Measurements from ENCODE around the gene PPM1M. TPM values are rescaled to one million over a fixed set of nuclear protein-coding genes. Genes with fewer than 3 reads are reported as not detected.

Gene PPM1M
- polyA plus RNA-seq (2013, experiment 1 of 2) = 8.4 TPM
- polyA plus RNA-seq (2013, experiment 2 of 2) = 7.7 TPM

- no peak within 1 kb of the TSS for H3K27ac ChIP-seq (ENCODE audit: low read depth, low read length, severe bottlenecking)
- peak within 1 kb of the TSS; percentile 35 for H3K4me3 ChIP-seq (ENCODE audit: extremely low read depth, insufficient read depth, low read length, poor library complexity, severe bottlenecking)
- peaks cover 24% of the 10 kb centered on the region for H3K36me3 ChIP-seq (ENCODE audit: control insufficient read depth, insufficient read depth, low read length)
- peaks cover 10% of the 10 kb centered on the region for H3K9me3 ChIP-seq (ENCODE audit: control insufficient read depth, low read length)
- peaks cover 6% of the 10 kb centered on the region for H3K4me1 ChIP-seq (ENCODE audit: control insufficient read depth, insufficient read depth, low read length, poor library complexity, severe bottlenecking)
- WGBS, 2 experiments (ENCODE audit: insufficient coverage in 2 of 2) = 5 to 9% methylated on average over 54 to 84 of the region's 98 CpGs
These were observed at the start of gene PPM1M for GRCh38 chr3:52245322-52246263. PPM1M (plus strand) TSS chr3:52245759; CDS start chr3:52245825, 66 bp downstream.

GRCh38 chr3:52195823-52196331, 49.7 kb upstream of the PPM1M start:
- 88 to 89% methylated on average over 10 of the region's 10 CpGs for WGBS, 2 experiments (ENCODE audit: insufficient coverage in 2 of 2)
- Histone ChIP-seq H3K27ac (ENCODE audit: low read depth, low read length, severe bottlenecking) (no peak overlapping the region), H3K36me3 (ENCODE audit: control insufficient read depth, insufficient read depth, low read length) (peaks cover 19% of the 10 kb centered on the region), H3K4me1 (ENCODE audit: control insufficient read depth, insufficient read depth, low read length, poor library complexity, severe bottlenecking) (peaks cover 13% of the 10 kb centered on the region), H3K4me3 (ENCODE audit: extremely low read depth, insufficient read depth, low read length, poor library complexity, severe bottlenecking) (no peak overlapping the region), H3K9me3 (ENCODE audit: control insufficient read depth, low read length) (no peaks in the 10 kb centered on the region)

DNA sequence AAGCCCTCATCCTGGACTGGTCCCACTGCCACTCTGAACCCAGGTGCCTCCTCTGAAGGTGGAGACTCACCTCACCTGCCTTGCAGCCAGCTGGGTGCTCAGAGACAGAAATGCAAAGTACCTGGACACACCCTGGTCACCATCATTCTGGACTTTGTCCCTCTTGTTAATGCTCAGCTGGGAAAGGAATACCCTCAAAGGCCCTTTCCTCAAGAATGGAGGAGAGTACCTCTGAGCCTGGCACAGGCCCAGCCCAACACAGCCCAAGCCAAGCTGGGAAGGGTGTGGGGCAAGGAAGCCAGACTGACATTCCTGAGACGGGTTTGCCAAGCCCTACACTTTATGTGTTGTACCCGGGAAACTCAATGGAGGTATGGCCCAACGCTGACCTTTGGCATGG, 48.6 kb upstream of the PPM1M start:
- Histone ChIP-seq H3K4me1 (ENCODE audit: control insufficient read depth, insufficient read depth, low read length, poor library complexity, severe bottlenecking) (peaks cover 15% of the 10 kb centered on the region), H3K27ac (ENCODE audit: low read depth, low read length, severe bottlenecking) (no peak overlapping the region), H3K4me3 (ENCODE audit: extremely low read depth, insufficient read depth, low read length, poor library complexity, severe bottlenecking) (no peak overlapping the region), H3K36me3 (ENCODE audit: control insufficient read depth, insufficient read depth, low read length) (peaks cover 30% of the 10 kb centered on the region), H3K9me3 (ENCODE audit: control insufficient read depth, low read length) (no peaks in the 10 kb centered on the region)
- 83 to 97% methylated on average over 1 to 3 of the region's 3 CpGs for WGBS, 2 experiments (ENCODE audit: insufficient coverage in 2 of 2)

GRCh38 chr3:52197499-52197841, 48.1 kb upstream of the PPM1M start:
- H3K9me3 ChIP-seq (ENCODE audit: control insufficient read depth, low read length) = no peaks in the 10 kb centered on the region
- H3K27ac ChIP-seq (ENCODE audit: low read depth, low read length, severe bottlenecking) = no peak overlapping the region
- peaks cover 34% of the 10 kb centered on the region for H3K36me3 ChIP-seq (ENCODE audit: control insufficient read depth, insufficient read depth, low read length)
- 74 to 76% methylated on average over 7 of the region's 10 CpGs for WGBS, 2 experiments (ENCODE audit: insufficient coverage in 2 of 2)
- H3K4me3 ChIP-seq (ENCODE audit: extremely low read depth, insufficient read depth, low read length, poor library complexity, severe bottlenecking) = peak overlapping the region; percentile 70
- H3K4me1 ChIP-seq (ENCODE audit: control insufficient read depth, insufficient read depth, low read length, poor library complexity, severe bottlenecking) = peaks cover 15% of the 10 kb centered on the region

DNA sequence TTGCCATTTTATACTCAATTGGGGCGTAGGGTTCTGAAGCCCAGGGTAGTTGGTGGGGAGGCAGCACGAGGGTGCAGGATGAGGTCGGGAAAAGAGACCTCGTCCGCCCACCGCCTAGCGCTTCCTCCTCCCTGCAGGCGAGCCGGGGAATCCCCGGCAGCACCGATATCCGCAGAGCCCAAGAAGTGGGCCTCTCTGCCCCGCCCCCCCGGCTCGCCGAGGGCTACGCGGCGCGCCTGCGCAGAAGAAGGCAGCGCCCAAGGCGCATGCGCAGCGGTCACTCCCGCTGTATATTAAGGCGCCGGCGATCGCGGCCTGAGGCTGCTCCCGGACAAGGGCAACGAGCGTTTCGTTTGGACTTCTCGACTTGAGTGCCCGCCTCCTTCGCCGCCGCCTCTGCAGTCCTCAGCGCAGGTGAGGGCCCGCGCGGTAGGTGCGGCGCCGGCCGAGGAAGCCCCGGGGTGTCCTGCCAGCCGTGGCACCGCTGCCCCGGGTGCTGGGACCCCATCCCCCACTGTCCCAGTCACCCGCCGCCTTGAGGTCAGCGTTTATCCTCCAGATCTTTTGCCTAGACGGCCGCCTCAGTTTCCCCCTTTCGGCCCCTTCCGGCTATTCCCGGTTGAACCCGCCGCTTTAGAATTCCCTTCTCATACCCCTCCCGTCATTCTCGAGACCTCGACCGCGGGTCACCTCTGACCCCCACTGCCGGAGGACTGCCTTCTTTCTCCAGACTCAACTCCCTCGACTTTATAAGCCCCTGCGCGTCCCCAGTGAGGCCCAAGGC, 47.5 kb upstream of the PPM1M start, which contains the start of gene ALAS1:
ALAS1 (plus strand) TSS at position 319 of the 784 bp plus-strand sequence. CDS start 1,082 bp downstream, outside the sequence.
- Histone ChIP-seq H3K9me3 (ENCODE audit: control insufficient read depth, low read length) (no peaks in the 10 kb centered on the region), H3K4me1 (ENCODE audit: control insufficient read depth, insufficient read depth, low read length, poor library complexity, severe bottlenecking) (peaks cover 15% of the 10 kb centered on the region), H3K27ac (ENCODE audit: low read depth, low read length, severe bottlenecking) (no peak within 1 kb of the TSS), H3K4me3 (ENCODE audit: extremely low read depth, insufficient read depth, low read length, poor library complexity, severe bottlenecking) (peak within 1 kb of the TSS; percentile 70), H3K36me3 (ENCODE audit: control insufficient read depth, insufficient read depth, low read length) (peaks cover 40% of the 10 kb centered on the region)
- WGBS, 2 experiments (ENCODE audit: insufficient coverage in 2 of 2) = 1% methylated on average over 58 to 62 of the region's 71 CpGs

GRCh38 chr3:52198643-52199608, 46.6 kb upstream of the PPM1M start:
- Histone ChIP-seq H3K4me1 (ENCODE audit: control insufficient read depth, insufficient read depth, low read length, poor library complexity, severe bottlenecking) (peaks cover 15% of the 10 kb centered on the region), H3K4me3 (ENCODE audit: extremely low read depth, insufficient read depth, low read length, poor library complexity, severe bottlenecking) (peak overlapping the region; percentile 70), H3K9me3 (ENCODE audit: control insufficient read depth, low read length) (no peaks in the 10 kb centered on the region), H3K27ac (ENCODE audit: low read depth, low read length, severe bottlenecking) (no peak overlapping the region), H3K36me3 (ENCODE audit: control insufficient read depth, insufficient read depth, low read length) (peaks cover 49% of the 10 kb centered on the region)
- WGBS, 2 experiments (ENCODE audit: insufficient coverage in 2 of 2) = 63% methylated on average over 9 to 11 of the region's 14 CpGs

- Histone ChIP-seq H3K4me3 (ENCODE audit: extremely low read depth, insufficient read depth, low read length, poor library complexity, severe bottlenecking) (no peak overlapping the region), H3K36me3 (ENCODE audit: control insufficient read depth, insufficient read depth, low read length) (peaks cover 71% of the 10 kb centered on the region), H3K4me1 (ENCODE audit: control insufficient read depth, insufficient read depth, low read length, poor library complexity, severe bottlenecking) (peaks cover 15% of the 10 kb centered on the region), H3K27ac (ENCODE audit: low read depth, low read length, severe bottlenecking) (no peak overlapping the region), H3K9me3 (ENCODE audit: control insufficient read depth, low read length) (no peaks in the 10 kb centered on the region)
- 100% methylated on average over 1 to 2 of the region's 5 CpGs for WGBS, 2 experiments (ENCODE audit: insufficient coverage in 2 of 2)
These were observed 44.4 kb upstream of the PPM1M start for GRCh38 chr3:52200981-52201679.

GRCh38 chr3:52202384-52203077, 43.0 kb upstream of the PPM1M start:
- 100% methylated on average over 2 of the region's 4 CpGs for WGBS, 2 experiments (ENCODE audit: insufficient coverage in 2 of 2)
- peaks cover 82% of the 10 kb centered on the region for H3K36me3 ChIP-seq (ENCODE audit: control insufficient read depth, insufficient read depth, low read length)

DNA sequence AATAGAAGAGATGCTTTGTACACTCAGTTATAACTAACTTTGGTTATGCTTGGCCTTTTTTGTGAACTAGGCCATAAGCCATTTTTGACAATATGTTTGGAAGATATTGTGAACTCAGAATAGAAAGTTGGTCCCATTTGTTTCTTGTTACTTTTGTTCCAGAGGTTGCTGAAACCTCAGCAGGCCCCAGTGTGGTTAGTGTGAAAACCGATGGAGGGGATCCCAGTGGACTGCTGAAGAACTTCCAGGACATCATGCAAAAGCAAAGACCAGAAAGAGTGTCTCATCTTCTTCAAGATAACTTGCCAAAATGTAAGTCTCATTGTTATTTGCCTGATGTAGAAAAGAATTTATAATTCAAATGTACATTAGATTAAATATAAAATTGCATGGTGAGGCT, 41.9 kb upstream of the PPM1M start:
- peaks cover 15% of the 10 kb centered on the region for H3K4me1 ChIP-seq (ENCODE audit: control insufficient read depth, insufficient read depth, low read length, poor library complexity, severe bottlenecking)

More at GRCh38 chr3:52202384-52203077, 43.0 kb upstream of the PPM1M start:
- no peak overlapping the region for H3K4me3 ChIP-seq (ENCODE audit: extremely low read depth, insufficient read depth, low read length, poor library complexity, severe bottlenecking)
- no peaks in the 10 kb centered on the region for H3K9me3 ChIP-seq (ENCODE audit: control insufficient read depth, low read length)
- H3K4me1 ChIP-seq (ENCODE audit: control insufficient read depth, insufficient read depth, low read length, poor library complexity, severe bottlenecking) = peaks cover 15% of the 10 kb centered on the region
- no peak overlapping the region for H3K27ac ChIP-seq (ENCODE audit: low read depth, low read length, severe bottlenecking)

More for the DNA sequence above, 41.9 kb upstream of the PPM1M start:
- H3K9me3 ChIP-seq (ENCODE audit: control insufficient read depth, low read length) = no peaks in the 10 kb centered on the region
- peaks cover 94% of the 10 kb centered on the region for H3K36me3 ChIP-seq (ENCODE audit: control insufficient read depth, insufficient read depth, low read length)
- 100% methylated on average over 1 of the region's 1 CpG for WGBS, 2 experiments (ENCODE audit: insufficient coverage in 2 of 2)
- H3K27ac ChIP-seq (ENCODE audit: low read depth, low read length, severe bottlenecking) = no peak overlapping the region
- no peak overlapping the region for H3K4me3 ChIP-seq (ENCODE audit: extremely low read depth, insufficient read depth, low read length, poor library complexity, severe bottlenecking)
